Peyer's patch (tissue), 4 donors: ENCODE results near the gene ADORA3.

Source experiments
- CTCF ChIP-seq, 6 experiments: fragments of 450-650 bp in 4 of 6; fragments of 200-600 bp in 2 of 6; sonication (generic) in 1 of 6; IDR thresholded peaks; one replicate each; pipeline ENCODE4 v1.5.1; 2017 to 2019; ENCODE audit warnings: antibody characterized with exemption in 6 of 6, mild to moderate bottlenecking in 3 of 6, moderate library complexity in 1 of 6
- POLR2A ChIP-seq, 2 donors: fragments of 450-650 bp; IDR thresholded peaks; one replicate each; pipeline ENCODE4 v1.5.1; 2017; ENCODE audit warnings: antibody characterized with exemption in 2 of 2, mild to moderate bottlenecking in 2 of 2, moderate library complexity in 2 of 2

GRCh38 chr1:111449703-111450017 is 53.8 kb downstream of the ADORA3 start:
- TF ChIP-seq POLR2A (IDR thresholded peaks at IDR 0.05) (no peak), CTCF (IDR thresholded peaks at IDR 0.05) (no peak)
